SK-N-SH treated with all-trans-retinoic acid at 6 μM for 48 hours (cell line): Measurements from ENCODE around the gene SLC25A31.
A peak's percentile ranks its signal among the peaks of the same experiment; 100 is the strongest.

Experiments
- ATAC-seq: fragments of 200-7000 bp; cut with Tn5 transposase; 3 replicates; pipeline ENCODE4 v1.9.1; 2020; ENCODE audit warnings: mild to moderate bottlenecking, moderate library complexity
- ARNTL ChIP-seq: fragments of 450-650 bp; formaldehyde crosslinking; IDR thresholded peaks from 2 replicates; pipeline ENCODE4 v1.5.0; 2020; ENCODE audit warnings: low read depth, mild to moderate bottlenecking, moderate library complexity, borderline replicate concordance
- BACH2 ChIP-seq: fragments of 250-450 bp; sonication (Bioruptor Pico); IDR thresholded peaks from 2 replicates; pipeline ENCODE4 v1.9.0; 2021; ENCODE audit warnings: mild to moderate bottlenecking, borderline replicate concordance
- CREB5 ChIP-seq: fragments of 250-450 bp; sonication (Bioruptor Pico); IDR thresholded peaks from 2 replicates; pipeline ENCODE4 v1.5.1; 2020; ENCODE audit warnings: low read depth, mild to moderate bottlenecking, moderate library complexity
- CSDC2 ChIP-seq: fragments of 250-450 bp; sonication (Bioruptor Pico); IDR thresholded peaks from 2 replicates; pipeline ENCODE4 v1.5.0; 2020; ENCODE audit warnings: mild to moderate bottlenecking, moderate library complexity
- CSRNP3 ChIP-seq: fragments of 250-450 bp; sonication (Bioruptor Pico); IDR thresholded peaks from 2 replicates; pipeline ENCODE4 v1.5.1; 2021; ENCODE audit warnings: mild to moderate bottlenecking, moderate library complexity
- ESRRG ChIP-seq: fragments of 250-450 bp; sonication (Bioruptor Pico); IDR thresholded peaks from 2 replicates; pipeline ENCODE4 v1.6.1; 2021; ENCODE audit warnings: mild to moderate bottlenecking
- GLIS3 ChIP-seq: fragments of 250-450 bp; sonication (Bioruptor Pico); IDR thresholded peaks from 2 replicates; pipeline ENCODE4 v1.5.0; 2020; ENCODE audit warnings: mild to moderate bottlenecking, moderate library complexity
- ISL1 ChIP-seq: fragments of 250-450 bp; sonication (Bioruptor Pico); IDR thresholded peaks from 2 replicates; pipeline ENCODE4 v2.1.2; 2022; ENCODE audit warnings: mild to moderate bottlenecking, moderate library complexity
- OSR1 ChIP-seq: fragments of 250-450 bp; sonication (Bioruptor Pico); IDR thresholded peaks from 2 replicates; pipeline ENCODE4 v1.8.0; 2022; ENCODE audit warnings: moderate library complexity, mild to moderate bottlenecking, inconsistent platforms
- POU6F1 ChIP-seq: fragments of 250-450 bp; sonication (Bioruptor Pico); IDR thresholded peaks from 2 replicates; pipeline ENCODE4 v1.8.0; 2021; ENCODE audit warnings: low read depth, mild to moderate bottlenecking, moderate library complexity, borderline replicate concordance
- PPARA ChIP-seq: fragments of 250-450 bp; sonication (Bioruptor Pico); IDR thresholded peaks from 2 replicates; pipeline ENCODE4 v1.5.0; 2020; ENCODE audit warnings: mild to moderate bottlenecking, borderline replicate concordance
- RARB ChIP-seq: fragments of 250-450 bp; sonication (Bioruptor Pico); IDR thresholded peaks from 2 replicates; pipeline ENCODE4 v1.8.0; 2021; ENCODE audit warnings: mild to moderate bottlenecking, moderate library complexity
- SNAI2 ChIP-seq: fragments of 250-450 bp; sonication (Bioruptor Pico); IDR thresholded peaks from 2 replicates; pipeline ENCODE4 v1.5.0; 2020; ENCODE audit warnings: mild to moderate bottlenecking, moderate library complexity
- TCF4 ChIP-seq: fragments of 250-450 bp; sonication (Bioruptor Pico); IDR thresholded peaks from 2 replicates; pipeline ENCODE4 v1.8.0; 2021; ENCODE audit warnings: mild to moderate bottlenecking, moderate library complexity, borderline replicate concordance
- TSHZ2 ChIP-seq: fragments of 250-450 bp; sonication (Bioruptor Pico); IDR thresholded peaks from 2 replicates; pipeline ENCODE4 v1.5.0; 2020; ENCODE audit warnings: mild to moderate bottlenecking, moderate library complexity
- ZFP3 ChIP-seq: fragments of 250-450 bp; sonication (Bioruptor Pico); IDR thresholded peaks from 2 replicates; pipeline ENCODE4 v1.5.0; 2020; ENCODE audit warnings: mild to moderate bottlenecking, moderate library complexity
- ZFP30 ChIP-seq: fragments of 450-650 bp; formaldehyde crosslinking; IDR thresholded peaks from 2 replicates; pipeline ENCODE4 v1.5.0; 2022; ENCODE audit warnings: mild to moderate bottlenecking, moderate library complexity
- ZNF565 ChIP-seq: fragments of 450-650 bp; formaldehyde crosslinking; conservative IDR thresholded peaks from 2 replicates; pipeline ENCODE4 v1.5.0; 2020; ENCODE audit warnings: low read depth, mild to moderate bottlenecking, moderate library complexity
- ZNF70 ChIP-seq: fragments of 450-650 bp; formaldehyde crosslinking; IDR thresholded peaks from 2 replicates; pipeline ENCODE4 v1.5.0; 2020; ENCODE audit warnings: mild to moderate bottlenecking, moderate library complexity
- ZNF8 ChIP-seq: fragments of 450-650 bp; formaldehyde crosslinking; IDR thresholded peaks from 2 replicates; pipeline ENCODE4 v1.5.0; 2020; ENCODE audit warnings: mild to moderate bottlenecking, moderate library complexity
- TF ChIP-seq, protein P1 (sequence below): fragments of 250-450 bp; sonication (Bioruptor Pico); IDR thresholded peaks from 2 replicates; pipeline ENCODE4 v1.8.0; 2020; ENCODE audit warnings: mild to moderate bottlenecking, moderate library complexity, borderline replicate concordance

The SLC25A31 gene

GRCh38 chr4:127698789-127699200 lies 31.4 kb upstream of the SLC25A31 start:
- TF ChIP-seq ISL1 (CRISPR knock-in tag), result peak; percentile 54
- TF ChIP-seq GLIS3 (CRISPR knock-in tag), result no peak
- ATAC-seq, result peak; percentile 62

GRCh38 chr4:127708985-127709384 lies 21.2 kb upstream of the SLC25A31 start:
- peak; percentile 91 for ATAC-seq
- no peak for TF ChIP-seq POU6F1 (CRISPR knock-in tag)
- TF ChIP-seq OSR1 (CRISPR knock-in tag), result no peak
- TF ChIP-seq TCF4 (CRISPR knock-in tag), result no peak
- no peak for TF ChIP-seq GLIS3 (CRISPR knock-in tag)
- no peak for TF ChIP-seq RARB (CRISPR knock-in tag)
- TF ChIP-seq SNAI2 (CRISPR knock-in tag), result no peak
- no peak for TF ChIP-seq PPARA (CRISPR knock-in tag)
- no peak for TF ChIP-seq CREB5 (CRISPR knock-in tag)
- no peak for TF ChIP-seq ZFP3 (CRISPR knock-in tag)
- no peak for TF ChIP-seq ZNF70
- no peak for TF ChIP-seq ZNF8
- TF ChIP-seq ZFP30, result no peak
- no peak for TF ChIP-seq CSRNP3 (CRISPR knock-in tag)
- TF ChIP-seq TSHZ2 (CRISPR knock-in tag), result no peak
- TF ChIP-seq, protein P1, sequence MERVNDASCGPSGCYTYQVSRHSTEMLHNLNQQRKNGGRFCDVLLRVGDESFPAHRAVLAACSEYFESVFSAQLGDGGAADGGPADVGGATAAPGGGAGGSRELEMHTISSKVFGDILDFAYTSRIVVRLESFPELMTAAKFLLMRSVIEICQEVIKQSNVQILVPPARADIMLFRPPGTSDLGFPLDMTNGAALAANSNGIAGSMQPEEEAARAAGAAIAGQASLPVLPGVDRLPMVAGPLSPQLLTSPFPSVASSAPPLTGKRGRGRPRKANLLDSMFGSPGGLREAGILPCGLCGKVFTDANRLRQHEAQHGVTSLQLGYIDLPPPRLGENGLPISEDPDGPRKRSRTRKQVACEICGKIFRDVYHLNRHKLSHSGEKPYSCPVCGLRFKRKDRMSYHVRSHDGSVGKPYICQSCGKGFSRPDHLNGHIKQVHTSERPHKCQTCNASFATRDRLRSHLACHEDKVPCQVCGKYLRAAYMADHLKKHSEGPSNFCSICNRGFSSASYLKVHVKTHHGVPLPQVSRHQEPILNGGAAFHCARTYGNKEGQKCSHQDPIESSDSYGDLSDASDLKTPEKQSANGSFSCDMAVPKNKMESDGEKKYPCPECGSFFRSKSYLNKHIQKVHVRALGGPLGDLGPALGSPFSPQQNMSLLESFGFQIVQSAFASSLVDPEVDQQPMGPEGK (CRISPR knock-in tag), result no peak
- no peak for TF ChIP-seq BACH2

DNA sequence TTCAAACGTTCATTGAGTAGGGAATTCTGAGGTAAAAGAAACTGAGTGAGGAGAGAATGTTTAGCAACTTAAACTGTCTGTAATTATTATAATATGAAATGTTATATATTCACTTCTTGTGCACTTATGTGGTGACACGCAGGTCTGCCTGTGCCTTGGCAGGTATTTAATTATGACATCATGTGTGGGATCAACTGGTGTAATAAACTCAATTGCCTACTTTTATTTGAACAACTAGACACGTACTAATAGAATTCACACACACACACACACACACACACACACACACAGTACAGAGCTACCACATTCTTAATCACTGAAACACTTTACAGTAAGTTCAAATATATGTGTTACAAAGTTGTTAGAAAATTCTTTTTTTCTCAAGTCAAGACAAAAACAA lies 20.7 kb upstream of the SLC25A31 start:
- no peak; the same call in 2 of the 3 replicates for ATAC-seq
- TF ChIP-seq ARNTL (CRISPR knock-in tag), result no peak
- TF ChIP-seq CSRNP3 (CRISPR knock-in tag), result no peak
- no peak for TF ChIP-seq ZFP30
- no peak for TF ChIP-seq ZNF70
- TF ChIP-seq RARB (CRISPR knock-in tag), result no peak
- TF ChIP-seq ZNF565 (CRISPR knock-in tag), result no peak
- no peak for TF ChIP-seq CSDC2 (CRISPR knock-in tag)
- TF ChIP-seq POU6F1 (CRISPR knock-in tag), result no peak
- TF ChIP-seq CREB5 (CRISPR knock-in tag), result no peak
- TF ChIP-seq OSR1 (CRISPR knock-in tag), result no peak
- no peak for TF ChIP-seq ESRRG
- no peak for TF ChIP-seq SNAI2 (CRISPR knock-in tag)
- no peak for TF ChIP-seq ZFP3 (CRISPR knock-in tag)
- TF ChIP-seq TSHZ2 (CRISPR knock-in tag), result no peak
